GM21576 (cell line): ENCODE data around the gene NTS.

ENCODE experiments used
- ATAC-seq: cut with Tn5 transposase; IDR thresholded peaks from one replicate; pipeline ENCODE4 v1.9.1; 2021; ENCODE audit warnings: mild to moderate bottlenecking, moderate library complexity; ENCODE audit not compliant: unreplicated experiment

Gene NTS

GRCh38 chr12:85874031-85874461, at the start of gene NTS:
TSS of gene NTS (plus strand) at chr12:85874295. CDS start at chr12:85874404, 109 bp downstream.
- peak; percentile 85 for ATAC-seq

GRCh38 chr12:85825746-85826145, 48.3 kb upstream of the NTS start:
- no peak for ATAC-seq

- no peak for ATAC-seq
Measured at GRCh38 chr12:85828576-85828975, 45.5 kb upstream of the NTS start.

GRCh38 chr12:85829391-85829790, 44.7 kb upstream of the NTS start:
- ATAC-seq: no peak

- ATAC-seq: no peak
Measured at GRCh38 chr12:85831327-85831990, 42.6 kb upstream of the NTS start.

- ATAC-seq: no peak
Measured at GRCh38 chr12:85833579-85833978, 40.5 kb upstream of the NTS start.

GRCh38 chr12:85834378-85834777, 39.7 kb upstream of the NTS start:
- ATAC-seq: no peak

- no peak for ATAC-seq
Measured at GRCh38 chr12:85835426-85836196, 38.5 kb upstream of the NTS start.

- ATAC-seq: no peak
Measured at GRCh38 chr12:85836197-85837090, 37.7 kb upstream of the NTS start, which contains the start of gene RASSF9. TSS of gene RASSF9 (minus strand) at chr12:85836409. CDS start at chr12:85836201, 208 bp downstream.

GRCh38 chr12:85843606-85844310, 30.3 kb upstream of the NTS start:
- ATAC-seq: no peak

- ATAC-seq: no peak
Measured at GRCh38 chr12:85849344-85849743, 24.8 kb upstream of the NTS start.

- no peak for ATAC-seq
Measured at GRCh38 chr12:85855305-85855704, 18.8 kb upstream of the NTS start.

GRCh38 chr12:85856966-85857365, 17.1 kb upstream of the NTS start:
- ATAC-seq: no peak

- ATAC-seq: no peak
Measured at GRCh38 chr12:85865890-85866289, 8.2 kb upstream of the NTS start.

GRCh38 chr12:85866986-85867776, 6.9 kb upstream of the NTS start:
- ATAC-seq: peak; percentile 86

- peak; percentile 81 for ATAC-seq
Measured at GRCh38 chr12:85872497-85873091, 1.5 kb upstream of the NTS start.

- no peak for ATAC-seq
Measured at GRCh38 chr12:85877459-85877858, 3.4 kb downstream of the NTS start.

GRCh38 chr12:85883763-85884162, 9.7 kb downstream of the NTS start:
- ATAC-seq: no peak

GRCh38 chr12:85894653-85895052, 20.6 kb downstream of the NTS start:
- ATAC-seq: no peak
